HCT116 (cell line): ENCODE data around the gene MRAP2. TPM values are rescaled to one million over a fixed set of nuclear protein-coding genes. Genes with fewer than 3 reads are reported as not detected.
A peak's percentile ranks its signal among the peaks of the same experiment; 100 is the strongest.

ENCODE experiments used
- ATAC-seq: fragments of 200-7000 bp; cut with Tn5 transposase; 2 replicates; pipeline ENCODE4 v1.9.1; 2020; ENCODE audit warnings: mild to moderate bottlenecking, moderate library complexity
- BruUV-seq: library from RNA; stranded (reverse); fragments of 400-500 nt; replicated peaks from 2 replicates; lab custom pipeline; 2021; lab: Mats Ljungman, UMichigan
- CTCF ChIA-PET: fragments of 300-600 bp; sonication (Branson Sonifier 250); formaldehyde crosslinking; loops from one replicate; lab custom pipeline; 2021; ENCODE audit warnings: antibody characterized with exemption; lab: Charles Lee
- POLR2A ChIA-PET: fragments of 300-600, 350-600 bp; sonication (Branson Sonifier 250); formaldehyde crosslinking; loops from one replicate; lab custom pipeline; 2021; ENCODE audit warnings: antibody characterized with exemption; lab: Charles Lee
- RAD21 ChIA-PET, 2 experiments: fragments of 300-600 bp; sonication (Branson Sonifier 250); formaldehyde crosslinking; loops; one replicate each; lab custom pipeline; 2023; ENCODE audit warnings: low total read pairs in 2 of 2; ENCODE audit not compliant: uncharacterized antibody in 2 of 2, unreplicated experiment in 2 of 2, low non-redundant PET in 1 of 2; lab: Charles Lee
- DNase-seq: peaks from one replicate; pipeline ENCODE4 v3.0.0-alpha.2; 2010; ENCODE audit warnings: low read depth, low spot score
- H2AFZ ChIP-seq: fragments of 200-600 bp; shearing (Covaris generic), sonication (generic); 2 replicates; pipeline ENCODE4 v1.6.1; 2017; ENCODE audit warnings: low read depth, mixed run types, mixed read lengths, antibody characterized with exemption, low read length; ENCODE audit not compliant: poor library complexity, severe bottlenecking
- H3K27ac ChIP-seq: 2 replicates; pipeline ENCODE4 v1.5.1; 2012; ENCODE audit warnings: low read depth, low read length
- H3K27me3 ChIP-seq: fragments of 200-600 bp; sonication (generic); 2 replicates; pipeline ENCODE4 v1.6.1; 2016; ENCODE audit warnings: mixed run types, low read length, mixed read lengths; ENCODE audit not compliant: insufficient read depth
- H3K36me3 ChIP-seq, 2 experiments: fragments of 200-500 bp in 1 of 2; fragments of 200-600 bp in 1 of 2; sonication (Bioruptor generic) in 1 of 2; sonication (generic) in 1 of 2; 2 replicates each; pipeline versions ENCODE4 v1.5.1 to v1.6.1; 2014 to 2016; ENCODE audit warnings: low read length in 2 of 2, inconsistent platforms in 1 of 2, mixed read lengths in 1 of 2, mixed run types in 1 of 2; ENCODE audit not compliant: insufficient read depth in 2 of 2, control insufficient read depth in 1 of 2
- H3K4me1 ChIP-seq, 2 experiments: fragments of 200-600 bp in 1 of 2; sonication (generic) in 1 of 2; 2 replicates each; pipeline versions ENCODE4 v1.5.1 to v1.6.1; 2012 to 2017; ENCODE audit warnings: low read length in 2 of 2, inconsistent platforms in 1 of 2, mild to moderate bottlenecking in 1 of 2, mixed read lengths in 1 of 2, mixed run types in 1 of 2, moderate library complexity in 1 of 2; ENCODE audit not compliant: insufficient read depth in 2 of 2, control insufficient read depth in 1 of 2
- H3K4me2 ChIP-seq: fragments of 200-600 bp; sonication (generic); 2 replicates; pipeline ENCODE4 v1.6.1; 2017; ENCODE audit warnings: mixed run types, low read length, mixed read lengths
- H3K4me3 ChIP-seq, 2 experiments: fragments of 200-600 bp in 1 of 2; sonication (generic) in 1 of 2; replicated peaks in 1 of 2; 2 replicates each; pipeline ENCODE4 v1.5.1; 2011 to 2016; ENCODE audit warnings: low read length in 2 of 2, control low read depth in 1 of 2, low read depth in 1 of 2, mild to moderate bottlenecking in 1 of 2, mixed read lengths in 1 of 2, mixed run types in 1 of 2
- H3K79me2 ChIP-seq: fragments of 200-600 bp; sonication (generic); 2 replicates; pipeline ENCODE4 v1.6.1; 2017; ENCODE audit warnings: mild to moderate bottlenecking, mixed run types, low read length, moderate library complexity, mixed read lengths; ENCODE audit not compliant: insufficient read depth
- H3K9ac ChIP-seq: fragments of 200-600 bp; sonication (generic); 2 replicates; pipeline ENCODE4 v1.6.1; 2016; ENCODE audit warnings: low read length, mixed read lengths
- H3K9me2 ChIP-seq: fragments of 200-600 bp; sonication (generic), shearing (Covaris generic); 2 replicates; pipeline ENCODE4 v1.6.1; 2017; ENCODE audit warnings: mixed run types, mild to moderate bottlenecking, moderate library complexity; ENCODE audit not compliant: insufficient read depth
- H3K9me3 ChIP-seq, 2 experiments: fragments of 200-500 bp in 1 of 2; fragments of 200-600 bp in 1 of 2; sonication (Bioruptor generic) in 1 of 2; sonication (generic) in 1 of 2; 2 replicates each; pipeline ENCODE4 v1.6.1; 2014 to 2017; ENCODE audit warnings: low read length in 2 of 2, mixed read lengths in 2 of 2, inconsistent platforms in 1 of 2, low read depth in 1 of 2, mild to moderate bottlenecking in 1 of 2, mixed run types in 1 of 2, moderate library complexity in 1 of 2; ENCODE audit not compliant: control insufficient read depth in 1 of 2, insufficient read depth in 1 of 2
- H4K20me1 ChIP-seq: fragments of 200-600 bp; sonication (generic), shearing (Covaris generic); 2 replicates; pipeline ENCODE4 v1.6.1; 2017; ENCODE audit warnings: mixed run types, mild to moderate bottlenecking, moderate library complexity; ENCODE audit not compliant: insufficient read depth
- CBX3 ChIP-seq: IDR thresholded peaks from 2 replicates; pipeline ENCODE4 v1.6.1; 2012; ENCODE audit warnings: low read depth
- MAX ChIP-seq: IDR thresholded peaks from 2 replicates; pipeline ENCODE4 v1.6.1; 2012
- POLR2A ChIP-seq: IDR thresholded peaks from 2 replicates; pipeline ENCODE4 v1.7.0; 2011; ENCODE audit warnings: borderline replicate concordance; ENCODE audit not compliant: insufficient read depth, insufficient read length; ENCODE audit errors: extremely low read depth
- REST ChIP-seq: IDR thresholded peaks from 2 replicates; pipeline ENCODE4 v1.6.1; 2012; ENCODE audit warnings: low read depth
- YY1 ChIP-seq: IDR thresholded peaks from 2 replicates; pipeline ENCODE4 v1.6.1; 2011; ENCODE audit warnings: low read length, low read depth, moderate library complexity, mild to moderate bottlenecking; ENCODE audit not compliant: insufficient replicate concordance; ENCODE audit errors: extremely low read depth
- ZBTB33 ChIP-seq: IDR thresholded peaks from 2 replicates; pipeline ENCODE4 v1.6.1; 2011; ENCODE audit warnings: mild to moderate bottlenecking, low read length, moderate library complexity; ENCODE audit not compliant: insufficient replicate concordance; ENCODE audit errors: extremely low read depth
- intact Hi-C: fragments of 100-400 bp; cut with micrococcal nuclease; formaldehyde crosslinking; loops from 2 replicates; pipeline ENCODE4 v1.10.0; 2022
- total RNA-seq: library from RNA; stranded (reverse); gene quantifications from one replicate; pipeline ENCODE4 v1.2.1, GENCODE V29; 2021; ENCODE audit not compliant: unreplicated experiment

MRAP2 gene
- total RNA-seq, 1 experiment from 2014 or later = 1.4 TPM

- Histone ChIP-seq H3K27ac (0 out of 2 replicates have a peak overlapping the region, but pooled peaks have one; percentile 18), H2AFZ (no peak overlapping the region), H3K4me1 (peaks cover 0 to 9% of the 10 kb centered on the region in 2 experiments; a peak in 3 of 4 replicates), H4K20me1 (no peaks in the 10 kb centered on the region), H3K9me2 (no peaks in the 10 kb centered on the region), H3K79me2 (no peaks in the 10 kb centered on the region), H3K4me3 (no peak overlapping the region), H3K9ac (no peak overlapping the region), H3K9me3 (no peaks in the 10 kb centered on the region), H3K27me3 (no peaks in the 10 kb centered on the region), H3K36me3 (no peaks in the 10 kb centered on the region), H3K4me2 (peak overlapping the region; percentile 21; the same call in 1 of the 2 replicates)
- ATAC-seq (no peak), DNase-seq (no peak)
- CTCF ChIA-PET = no interaction called here
- RAD21 ChIA-PET = no interaction called here
- BruUV-seq = no TSS peak
- intact Hi-C loops = no loop called here
- POLR2A ChIA-PET = no interaction called here
- TF ChIP-seq ZBTB33 = no peak
- no peak for TF ChIP-seq YY1
- no peak for TF ChIP-seq CBX3
- TF ChIP-seq MAX = no peak
- no peak for TF ChIP-seq POLR2A
- no peak for TF ChIP-seq REST
These were observed 102.9 kb downstream of the MRAP2 start for GRCh38 chr6:84136364-84137050.
